A172 (cell line): ENCODE data around the gene TMEM184A. TPM values are rescaled to one million over a fixed set of nuclear protein-coding genes. Genes with fewer than 3 reads are reported as not detected.

Experiments
- DNase-seq: peaks from one replicate; pipeline ENCODE4 v3.0.0-alpha.2; 2015; ENCODE audit warnings: low spot score
- total RNA-seq: library from RNA; depleted of rRNA; stranded (reverse); fragments of >200 nt; shearing (Covaris generic); gene quantifications from 2 replicates; pipeline ENCODE4 v1.2.3, GENCODE V29; 2014

The TMEM184A gene
- total RNA-seq, 1 experiment from 2014 or later: 2.7 TPM

- DNase-seq: no peak
Observed at GRCh38 chr7:1550846-1551155, 5.2 kb downstream of the TMEM184A start.

DNA sequence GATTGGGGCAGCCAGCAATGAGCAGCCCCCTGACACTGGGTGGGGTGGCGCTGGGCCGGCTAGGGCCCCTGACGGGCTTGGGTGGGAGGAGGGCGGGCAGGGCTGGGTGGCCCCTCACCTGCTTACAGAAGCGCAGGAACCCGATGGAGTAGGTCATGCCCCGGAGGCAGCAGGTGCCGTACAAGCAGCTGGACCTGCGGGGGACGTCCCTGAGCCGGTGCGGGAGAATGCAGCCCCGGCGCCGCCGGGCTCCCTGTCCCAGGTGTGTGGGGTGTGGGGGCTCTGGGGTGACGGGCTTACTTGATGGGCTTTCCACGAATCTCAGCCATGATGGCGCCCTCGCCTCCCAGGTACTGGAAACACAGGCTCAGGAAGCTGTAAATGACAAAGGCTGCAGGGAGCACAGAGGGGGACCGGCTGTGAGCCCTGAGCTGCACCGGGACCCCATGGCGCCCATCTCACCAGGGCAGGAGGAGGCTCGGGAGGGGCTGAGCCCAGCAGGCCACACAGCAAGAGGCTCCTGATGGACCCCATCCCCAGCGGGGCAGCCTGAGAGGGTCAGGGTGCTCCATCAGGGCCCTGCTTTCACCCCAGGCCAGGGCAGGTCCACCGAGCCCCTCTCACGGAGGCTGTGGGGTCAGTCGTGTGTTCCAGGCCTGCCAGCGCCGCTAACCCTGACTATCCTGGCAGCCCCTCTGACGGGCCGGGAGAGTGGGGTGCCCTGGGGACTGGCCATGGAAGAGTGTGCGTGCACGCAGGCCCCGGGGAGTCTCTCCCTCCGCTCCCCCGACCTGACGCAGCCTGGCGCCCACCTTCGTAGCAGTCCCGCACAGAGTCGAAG lies 5.8 kb downstream of the TMEM184A start:
- no peak for DNase-seq

- DNase-seq: no peak
Observed at GRCh38 chr7:1549357-1550004, 6.5 kb downstream of the TMEM184A start.

DNA sequence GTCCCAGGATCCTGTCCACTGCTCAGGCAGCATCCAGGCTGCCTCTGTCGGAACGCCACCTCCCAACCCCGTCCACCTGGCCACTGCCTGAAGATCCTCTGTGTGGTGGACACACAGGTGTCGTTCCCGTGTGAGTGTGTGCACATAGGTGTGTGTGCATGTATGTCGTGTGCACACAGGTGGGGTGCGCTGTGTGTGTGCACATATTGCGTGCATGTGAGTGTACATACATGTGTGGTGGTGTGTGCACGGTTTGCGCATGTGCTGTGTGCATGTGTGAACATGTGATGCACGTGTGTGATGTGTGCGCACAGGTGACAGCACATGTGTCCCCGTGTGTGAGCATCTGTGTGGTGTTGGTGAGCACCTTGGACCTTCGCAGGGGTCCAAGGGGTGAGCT lies 7.1 kb downstream of the TMEM184A start:
- no peak for DNase-seq

GRCh38 chr7:1548438-1548831 lies 7.6 kb downstream of the TMEM184A start:
- no peak for DNase-seq

DNA sequence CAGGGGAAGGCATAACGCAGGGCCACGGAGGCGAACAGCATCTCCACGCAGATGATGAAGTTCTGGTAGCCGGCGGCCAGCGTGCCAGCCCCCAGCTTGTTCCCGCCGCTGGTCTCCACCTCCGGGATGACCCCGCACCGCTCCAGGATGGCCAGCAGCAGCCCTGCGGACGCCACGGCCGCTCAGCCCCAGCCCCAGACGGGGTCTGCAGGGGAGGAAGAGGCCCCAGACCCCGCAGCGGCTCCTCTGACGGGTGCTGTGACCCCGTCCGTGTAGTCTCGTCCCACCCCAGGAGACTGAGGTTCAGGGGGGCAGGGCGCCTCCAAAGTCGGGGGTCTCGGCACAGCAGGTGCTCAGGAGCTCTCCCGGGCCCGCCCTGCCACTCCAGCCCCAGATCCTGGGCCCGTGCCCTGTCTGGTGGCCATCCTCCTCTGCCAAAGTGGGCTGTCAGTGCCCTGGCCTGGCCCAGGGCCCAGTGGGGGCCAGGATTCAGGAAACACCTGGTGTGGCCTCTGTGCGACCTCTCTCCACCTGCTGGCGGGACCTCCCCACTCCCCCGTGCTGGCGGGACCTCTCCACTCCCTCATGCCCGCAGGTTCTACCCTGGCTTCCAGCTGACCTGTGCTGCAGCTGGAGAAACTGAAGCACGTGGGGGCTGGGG lies 8.1 kb downstream of the TMEM184A start:
- no peak for DNase-seq

DNA sequence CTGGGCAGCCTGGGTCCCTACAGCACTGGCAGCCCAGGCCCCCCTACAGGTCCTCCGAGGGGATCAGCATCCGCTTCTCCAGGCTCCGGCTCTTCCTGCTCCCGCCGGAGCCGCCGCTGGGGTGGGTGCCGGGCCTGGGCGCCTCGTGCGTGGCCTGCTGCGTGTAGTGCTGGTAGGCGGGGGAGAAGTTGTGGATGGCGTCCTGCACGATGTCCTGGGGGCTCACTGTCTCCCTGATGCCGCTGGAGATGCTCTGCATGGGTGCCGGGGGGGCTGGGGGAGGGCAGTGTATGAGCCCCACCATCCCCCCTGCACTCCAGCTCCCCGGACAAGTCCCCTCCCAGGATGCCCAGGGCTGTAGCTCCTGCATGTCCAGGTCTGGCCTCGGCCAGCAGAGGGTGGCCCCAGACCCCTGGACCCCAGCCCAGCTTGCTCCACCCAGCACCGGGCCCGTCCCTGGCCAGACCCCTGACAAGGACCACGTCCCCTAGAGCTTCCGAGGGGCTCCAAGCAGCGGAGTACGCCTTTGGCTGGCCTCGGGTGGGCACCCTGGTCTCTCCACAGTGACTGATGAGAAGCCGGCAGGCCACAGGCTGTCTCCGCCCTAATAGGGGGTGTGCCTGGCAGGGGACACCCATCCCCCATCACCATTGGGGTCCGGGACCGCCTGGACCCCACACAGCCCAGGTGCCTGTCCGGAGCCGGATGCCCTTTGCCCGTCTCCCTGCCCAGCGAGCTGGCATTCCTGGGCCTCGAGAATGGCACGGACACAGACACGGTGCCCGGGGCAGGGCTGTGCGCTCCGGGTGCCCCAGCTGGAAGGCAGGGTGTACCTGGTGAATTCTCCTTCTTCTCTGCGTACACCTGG lies 8.9 kb downstream of the TMEM184A start:
- no peak for DNase-seq

DNA sequence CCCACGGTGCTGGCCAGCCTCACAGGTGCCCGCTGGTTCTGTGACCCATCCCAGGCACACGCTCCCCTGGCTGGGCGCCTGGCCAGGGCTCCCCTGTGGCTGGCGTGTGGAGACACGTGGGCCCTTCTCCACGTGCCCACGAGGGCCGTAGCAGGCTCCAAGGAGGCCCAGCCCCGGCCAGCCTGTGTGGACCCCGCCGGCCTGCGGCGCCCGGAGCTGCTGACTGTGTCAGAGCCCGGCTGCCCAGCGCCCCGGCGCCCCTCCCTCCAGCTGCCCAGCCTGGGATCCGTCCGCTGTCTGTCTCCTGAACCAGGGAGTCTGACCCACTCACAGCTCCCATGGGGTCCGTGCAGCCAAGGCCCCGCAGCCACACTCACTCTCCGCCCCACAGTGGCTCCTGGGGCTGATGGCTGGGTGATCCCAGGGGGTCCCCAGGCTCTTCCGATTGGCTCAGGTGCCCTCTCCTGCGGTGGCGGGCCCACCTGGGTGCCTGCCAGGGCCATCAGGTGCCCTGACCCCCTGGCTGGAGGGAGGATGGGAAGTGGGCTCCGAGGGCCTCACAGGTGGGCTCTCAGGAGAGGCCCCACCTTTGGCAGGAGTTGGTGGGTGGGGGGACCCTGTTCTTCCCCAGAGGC lies 9.6 kb downstream of the TMEM184A start:
- DNase-seq: no peak

GRCh38 chr7:1545417-1546246 lies 10.4 kb downstream of the TMEM184A start:
- no peak for DNase-seq

DNA sequence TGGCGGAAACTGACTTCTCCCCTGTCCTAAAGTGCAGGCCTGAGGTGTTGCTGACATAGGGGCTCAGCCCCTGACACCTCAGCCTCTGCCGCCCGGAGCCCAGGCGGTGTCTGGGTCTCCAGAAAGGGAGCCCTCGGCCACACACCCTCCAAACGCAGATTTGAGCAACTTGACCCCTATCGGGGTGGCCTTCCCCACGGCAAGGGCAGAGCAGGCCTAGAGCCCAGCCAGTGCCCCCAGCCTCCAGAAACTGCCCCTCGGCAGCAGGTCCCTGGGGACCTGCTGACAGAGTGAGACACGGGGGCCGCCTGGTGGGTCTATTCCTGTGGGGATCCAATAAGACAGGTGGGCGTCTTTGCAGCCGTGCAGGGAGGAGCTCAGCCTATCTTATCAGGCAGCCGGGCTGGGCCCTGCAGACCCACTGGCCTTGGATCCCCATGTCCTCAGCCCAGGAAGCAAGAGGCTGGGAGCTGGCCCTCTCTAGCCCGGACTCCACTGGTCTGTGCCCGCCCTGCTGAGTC lies 11.0 kb downstream of the TMEM184A start:
- DNase-seq: no peak

- DNase-seq: no peak
Observed at GRCh38 chr7:1544178-1544895, 11.7 kb downstream of the TMEM184A start.

DNA sequence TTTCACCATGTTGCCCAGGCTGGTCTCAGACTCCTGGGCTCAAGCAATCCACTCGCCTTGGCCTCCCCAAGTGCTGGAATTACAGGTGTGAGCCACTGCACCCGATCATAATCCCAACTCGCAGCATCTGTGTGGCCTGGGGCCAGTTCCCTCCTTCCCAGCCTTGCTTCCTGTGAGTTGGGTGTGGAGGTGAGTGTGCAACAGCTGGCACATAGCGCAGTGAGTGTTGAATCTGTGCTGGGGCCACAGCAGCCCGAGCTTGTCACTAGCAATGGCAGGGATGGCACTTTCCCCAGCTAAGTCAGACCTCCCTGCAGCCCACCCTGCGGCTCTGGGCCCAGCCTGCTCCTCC lies 12.2 kb downstream of the TMEM184A start:
- no peak for DNase-seq

DNA sequence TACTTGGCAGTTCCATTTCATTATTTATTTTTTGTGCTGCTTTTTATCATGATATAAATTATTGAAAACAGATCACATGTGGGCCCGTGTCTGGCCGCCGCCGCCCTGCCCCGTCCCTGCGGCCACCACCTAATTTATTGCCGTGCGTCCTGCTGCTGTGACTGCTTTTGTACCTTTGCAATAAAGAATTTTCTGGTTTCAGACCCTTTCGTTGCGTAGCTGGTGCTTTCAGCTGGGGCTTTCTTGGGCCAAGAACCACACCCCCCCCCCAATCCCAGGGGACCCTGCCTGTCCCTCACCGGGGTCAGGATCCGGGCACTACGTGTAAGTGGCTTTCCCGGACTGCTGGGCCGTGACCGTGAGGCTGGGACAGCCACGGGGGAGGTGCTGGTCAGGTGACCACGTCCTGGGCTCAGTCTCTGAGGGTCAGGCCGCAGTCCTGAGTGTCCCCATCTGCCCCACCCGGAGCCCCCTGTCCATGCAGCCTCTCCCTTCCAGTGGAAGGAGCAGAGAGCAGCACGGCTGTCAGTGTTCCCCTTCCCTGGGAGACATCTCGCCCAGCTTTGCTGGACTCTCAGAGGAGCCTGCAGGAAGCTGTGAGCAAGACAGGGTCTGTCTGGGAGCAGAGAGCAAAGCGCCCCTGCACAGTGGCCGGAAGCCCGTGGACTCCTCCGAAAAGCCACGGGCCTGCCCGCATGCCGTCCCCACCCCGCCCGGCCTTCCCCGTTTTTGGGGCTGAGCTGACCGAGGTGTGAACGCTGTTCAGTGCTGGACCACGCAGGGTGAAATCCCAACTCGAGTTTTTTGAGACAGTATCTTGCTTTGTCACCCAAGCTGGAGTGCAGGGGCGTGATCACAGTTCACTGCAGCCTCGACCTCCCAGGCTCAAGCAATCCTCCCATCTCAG lies 12.9 kb downstream of the TMEM184A start:
- DNase-seq: no peak

DNA sequence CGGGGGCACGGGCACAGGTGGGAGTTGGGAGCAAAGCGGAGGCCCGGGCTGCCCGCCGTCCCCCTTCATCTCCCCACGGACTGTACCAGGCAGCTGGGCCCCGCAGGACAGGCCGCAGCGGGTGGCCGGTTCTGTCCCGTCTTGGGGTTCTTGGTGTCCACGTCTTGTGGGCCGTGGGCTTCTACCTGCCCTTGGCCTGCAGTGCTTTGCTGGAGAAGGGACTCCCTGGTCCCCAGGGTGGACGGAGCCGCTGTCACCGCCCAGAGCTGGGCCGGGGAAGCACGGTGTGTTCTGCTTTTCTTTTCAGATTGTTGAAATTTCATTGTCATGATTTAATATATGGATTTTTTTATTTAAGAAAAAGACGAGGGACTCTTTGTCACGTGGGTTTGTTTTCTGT lies 13.7 kb downstream of the TMEM184A start:
- no peak for DNase-seq

GRCh38 chr7:1541431-1542162 lies 14.4 kb downstream of the TMEM184A start:
- DNase-seq: no peak

DNA sequence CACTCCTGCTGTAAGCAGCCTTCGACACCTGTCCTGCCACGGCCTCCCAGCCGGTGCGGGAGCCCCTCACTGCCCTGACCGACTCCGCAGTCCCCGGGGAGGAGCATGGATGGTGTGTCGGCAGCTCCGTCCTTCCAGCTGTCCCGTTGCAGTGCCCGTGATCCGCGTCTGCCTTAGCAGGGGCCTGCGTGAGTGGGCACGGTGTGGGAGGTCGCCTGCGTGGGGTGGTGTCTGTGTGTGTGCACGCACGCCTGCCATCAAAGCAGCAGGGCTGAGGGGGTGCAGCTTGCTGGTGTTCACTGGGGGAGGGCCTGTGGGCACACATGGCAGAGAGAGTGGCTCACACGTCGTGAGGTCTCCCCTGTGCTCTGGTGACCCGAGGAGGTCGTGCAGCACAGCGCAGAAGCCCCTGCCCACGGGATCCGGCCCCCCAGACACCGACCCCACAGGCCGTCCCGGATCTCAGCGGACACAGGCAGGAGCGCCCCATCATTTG lies 15.2 kb downstream of the TMEM184A start:
- no peak for DNase-seq

GRCh38 chr7:1539882-1540775 lies 15.9 kb downstream of the TMEM184A start:
- no peak for DNase-seq
